ENCODE measurements around the gene GRIA4.

GRIA4 gene

DNA sequence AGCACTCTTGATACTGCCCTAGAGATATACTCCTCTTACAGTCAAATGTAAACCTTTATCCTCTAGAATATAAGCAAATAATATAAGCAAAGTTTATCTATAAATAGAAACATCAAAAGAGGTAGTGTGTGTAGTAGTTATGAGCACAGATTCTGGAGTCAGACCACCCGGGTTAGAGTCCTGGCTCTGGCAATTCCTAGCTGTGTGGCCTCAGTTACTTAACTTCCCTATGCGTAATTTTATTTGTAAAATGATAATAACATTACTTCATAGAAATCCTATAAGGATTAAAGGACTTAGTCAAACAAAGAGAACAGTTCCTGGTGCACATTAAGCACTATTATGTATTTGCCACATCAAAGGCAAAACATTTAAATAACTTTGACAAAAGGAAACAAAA lies 405.2 kb downstream of the GRIA4 start:
- no peak for DNase-seq

DNA sequence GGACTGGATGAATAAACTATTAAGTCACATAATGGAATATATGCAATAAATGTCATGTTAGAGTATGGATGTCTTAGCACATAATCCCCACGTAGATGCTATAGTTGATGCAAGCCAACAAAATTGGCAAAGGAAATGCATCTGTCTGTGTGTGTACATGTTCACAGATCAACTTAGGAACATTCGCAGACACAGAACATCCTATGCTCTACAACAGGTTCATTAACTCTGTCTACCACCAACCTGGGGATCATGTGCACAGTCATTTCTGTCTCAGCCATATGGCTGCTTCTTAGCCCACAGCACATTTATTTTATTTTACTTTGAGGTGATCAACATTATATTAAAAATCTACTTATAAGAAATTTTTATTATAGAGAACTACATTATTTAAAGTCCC lies 407.2 kb downstream of the GRIA4 start:
- no peak for DNase-seq

DNA sequence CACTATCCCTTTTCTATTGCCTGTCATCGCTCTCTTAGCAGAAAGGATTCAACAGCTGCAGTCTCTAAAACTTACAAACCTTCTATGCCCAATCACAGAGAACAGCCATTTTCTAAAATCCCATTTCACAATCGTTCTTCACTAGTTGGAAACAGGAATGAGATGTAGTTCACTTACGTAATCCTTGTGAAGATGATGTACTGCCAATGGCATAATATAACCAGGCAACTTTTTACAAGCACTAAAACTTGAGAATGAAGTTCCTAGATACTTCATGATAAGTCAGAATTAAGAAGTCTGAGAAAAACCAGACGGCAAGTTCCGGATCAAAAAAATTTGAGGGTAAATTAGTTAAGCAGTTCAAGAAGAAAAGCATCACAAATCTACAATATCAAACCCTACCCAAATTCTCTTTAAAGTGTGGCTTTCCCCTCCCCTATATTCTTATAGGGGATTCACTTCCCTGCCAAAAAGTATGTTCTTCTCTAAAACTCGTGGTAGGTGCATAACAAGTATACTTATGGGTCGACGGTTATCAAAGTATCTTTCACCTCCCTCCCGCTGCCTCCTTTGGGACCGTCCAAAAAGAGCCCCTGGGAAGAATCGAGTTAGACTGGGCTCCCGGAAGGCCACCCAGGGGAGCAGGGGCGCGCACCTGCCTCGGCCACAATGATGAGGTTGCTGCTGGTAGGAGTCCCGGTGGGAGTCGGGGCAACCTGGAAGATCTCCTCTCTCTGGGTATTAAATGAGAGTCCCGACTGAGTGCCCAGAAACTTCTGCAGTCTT lies 411.5 kb downstream of the GRIA4 start:
- DNase-seq = no peak

DNA sequence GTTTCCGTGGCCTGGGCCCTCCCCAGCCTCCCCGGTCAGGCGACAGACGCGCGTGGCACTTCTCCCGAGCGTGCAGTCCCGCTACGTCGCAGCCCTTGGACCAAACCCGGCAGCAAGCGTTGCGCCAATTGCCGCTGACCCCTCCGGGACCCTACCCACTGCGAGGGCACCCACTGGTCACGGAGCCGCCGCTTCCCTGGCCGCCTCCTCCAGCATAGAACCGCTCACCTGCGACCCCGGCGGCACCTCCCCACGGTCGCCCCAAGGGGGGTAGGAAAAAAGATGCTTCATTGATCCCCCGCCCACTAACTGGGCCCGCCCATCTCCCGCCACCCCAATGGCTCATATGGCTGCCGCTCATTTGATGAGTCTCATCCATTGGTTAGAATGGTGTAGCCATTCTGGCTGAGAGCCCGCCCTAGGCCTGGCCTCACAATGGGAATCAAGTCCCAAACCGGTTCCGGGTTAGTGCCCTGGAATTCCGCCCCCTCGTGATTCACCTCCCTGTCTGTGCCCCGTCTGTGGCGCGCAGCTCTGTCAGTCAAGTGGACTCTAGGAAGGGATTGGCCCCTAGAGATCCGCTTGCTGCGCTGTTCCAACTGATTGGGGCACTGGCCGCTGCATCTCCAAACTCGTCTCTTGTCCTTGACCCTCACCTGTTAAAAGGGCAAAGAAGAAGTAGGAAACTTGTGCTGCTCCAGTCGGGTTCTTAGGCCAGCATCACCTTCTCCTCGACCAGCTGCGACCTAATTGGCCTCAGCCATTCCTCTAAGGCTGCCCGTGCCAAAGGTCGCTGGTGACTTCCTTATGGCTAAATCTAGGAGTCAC lies 412.3 kb downstream of the GRIA4 start, which contains the start of gene MSANTD4:
MSANTD4 (minus strand) TSS at position 274 of the 828 bp plus-strand sequence. CDS start 11,323 bp downstream, outside the sequence.
- DNase-seq = peak; percentile 99 to 100

DNA sequence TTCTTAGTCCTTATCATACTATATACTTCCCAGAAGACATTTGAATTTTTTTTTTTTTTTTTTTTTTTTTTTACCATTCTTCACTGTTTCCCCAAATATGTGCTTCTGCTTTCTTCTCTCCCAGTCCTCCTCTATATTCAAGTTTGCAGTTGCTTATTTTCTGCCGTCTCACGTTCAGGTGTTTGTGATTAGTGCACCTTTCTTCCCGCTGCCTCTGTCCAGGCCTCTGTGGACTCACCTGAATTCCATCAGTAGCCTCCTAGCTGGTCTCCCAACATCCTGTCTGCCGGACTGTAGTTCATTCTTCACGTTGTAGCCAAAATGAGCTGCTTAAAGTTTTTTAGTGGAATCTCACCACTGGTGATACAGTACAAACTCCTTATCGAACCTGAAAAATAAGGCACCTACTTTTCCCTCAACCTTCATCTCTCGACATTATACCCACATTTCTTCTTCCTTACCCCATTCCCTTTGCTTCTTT lies 413.0 kb downstream of the GRIA4 start:
- no peak for DNase-seq

DNA sequence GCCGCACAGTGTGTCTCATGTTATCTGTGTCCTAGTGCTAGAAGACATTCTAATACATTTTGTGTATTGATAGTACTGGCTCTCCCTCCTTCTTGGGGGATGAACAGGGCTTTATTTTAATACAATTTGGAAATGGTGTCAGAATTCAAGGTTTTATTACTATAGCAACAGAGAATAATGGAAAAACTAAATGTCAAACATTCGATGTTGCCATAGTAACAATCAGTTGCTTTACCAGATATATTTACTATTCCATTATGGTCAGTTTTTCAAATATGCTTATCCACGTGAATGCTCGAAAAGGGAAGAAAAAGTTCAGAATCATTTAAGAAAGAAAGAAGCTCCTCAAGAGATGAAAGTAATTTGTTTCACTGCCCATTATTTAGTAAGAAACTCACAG lies 420.7 kb downstream of the GRIA4 start:
- no peak for DNase-seq

DNA sequence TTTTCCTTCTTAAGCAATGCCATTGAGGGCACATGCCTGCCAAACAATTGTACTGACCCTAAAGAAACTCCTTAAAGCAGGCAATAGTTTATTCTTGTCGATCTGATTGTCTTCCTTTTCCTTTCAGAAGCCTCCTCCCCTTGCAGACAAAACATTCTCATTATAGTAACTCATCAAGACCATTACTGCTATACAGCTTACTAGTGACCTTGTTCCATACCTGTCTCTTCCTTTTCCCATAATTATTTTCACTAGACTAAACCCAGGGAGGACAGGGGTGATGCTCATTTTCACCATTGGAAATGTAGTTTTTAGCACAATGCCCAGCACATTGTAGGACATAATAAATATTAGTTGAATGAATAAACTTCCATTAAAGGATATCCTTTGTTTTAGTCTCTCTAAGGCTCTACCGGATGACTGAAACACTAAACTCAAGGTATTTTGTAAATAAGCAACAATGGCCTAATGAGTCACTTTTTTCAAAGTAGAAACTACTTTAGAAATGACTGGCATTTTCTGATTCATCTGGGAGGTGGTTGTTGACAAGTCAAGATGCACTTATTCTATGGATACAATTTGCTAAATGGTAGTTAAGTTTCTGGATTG lies 421.4 kb downstream of the GRIA4 start:
- no peak for DNase-seq
